ENCODE measurements around the gene SLC39A2. TPM values are rescaled to one million over a fixed set of nuclear protein-coding genes. Genes with fewer than 3 reads are reported as not detected.

The SLC39A2 gene
- total RNA-seq, 2 experiments from 2014 or later = not detected

DNA sequence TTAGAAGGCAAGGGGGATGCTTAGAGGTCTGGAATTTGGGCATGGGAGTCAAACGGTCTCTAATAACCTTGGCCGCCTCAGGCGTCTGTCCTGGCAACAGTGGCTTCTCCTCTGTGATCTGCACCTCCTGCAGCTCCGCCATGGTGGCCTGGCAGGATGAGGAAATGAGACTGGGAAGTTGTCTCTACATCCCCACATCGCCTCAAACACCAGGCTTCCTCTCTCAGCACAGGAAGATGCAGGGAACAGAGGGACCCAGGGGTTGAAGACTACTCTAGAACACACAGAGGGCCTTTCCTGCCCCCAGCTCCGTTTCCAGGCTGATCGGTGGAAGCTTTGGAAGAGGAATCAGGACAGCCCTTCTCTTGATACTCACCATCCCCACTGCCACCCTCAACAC is 24.1 kb downstream of the SLC39A2 start:
- Mint-ChIP-seq H3K27ac (no peak overlapping the region), H3K4me3 (peak overlapping the region; percentile 93), H3K9me3 (no peaks in the 10 kb centered on the region), H3K4me1 (ENCODE audit: low read depth) (peaks cover 21% of the 10 kb centered on the region), H3K36me3 (ENCODE audit: low read depth) (peaks cover 34% of the 10 kb centered on the region), H3K27me3 (no peaks in the 10 kb centered on the region)
- CTCF ChIA-PET = interaction anchor here (1.4 to 2.5 kb wide), 3 partner anchors 8 to 81 kb away, joined by 3 to 14 read pairs (median 8); no protein-coding TSS in a partner anchor
- Histone ChIP-seq H3K36me3 (ENCODE audit: insufficient read depth, low read length) (peaks cover 19% of the 10 kb centered on the region), H3K27me3 (ENCODE audit: control insufficient read depth in 1 of 2, insufficient read depth in 2 of 2, low read length in 2 of 2) (no peaks in the 10 kb centered on the region), H3K4me1 (ENCODE audit: insufficient read depth, low read length) (peaks cover 28% of the 10 kb centered on the region), H3K9me3 (ENCODE audit: control insufficient read depth in 1 of 2, insufficient read depth in 1 of 2, low read length in 2 of 2) (no peaks in the 10 kb centered on the region), H3K4me3 (ENCODE audit: low read length) (no peak overlapping the region), H3K27ac (ENCODE audit: low read depth in 1 of 2, low read length in 2 of 2) (no peak overlapping the region)
- intact Hi-C loops (cut with DNase I, micrococcal nuclease) = no loop called here
- POLR2A ChIA-PET = interaction anchor here (2.4 kb wide), 1 partner anchor 8 kb away, joined by 19 read pairs; no protein-coding TSS in a partner anchor
- no peak for TF ChIP-seq CTCF (IDR thresholded peaks at IDR 0.05)
- no peak for ATAC-seq (ENCODE audit: poor library complexity)
- no peak for DNase-seq

DNA sequence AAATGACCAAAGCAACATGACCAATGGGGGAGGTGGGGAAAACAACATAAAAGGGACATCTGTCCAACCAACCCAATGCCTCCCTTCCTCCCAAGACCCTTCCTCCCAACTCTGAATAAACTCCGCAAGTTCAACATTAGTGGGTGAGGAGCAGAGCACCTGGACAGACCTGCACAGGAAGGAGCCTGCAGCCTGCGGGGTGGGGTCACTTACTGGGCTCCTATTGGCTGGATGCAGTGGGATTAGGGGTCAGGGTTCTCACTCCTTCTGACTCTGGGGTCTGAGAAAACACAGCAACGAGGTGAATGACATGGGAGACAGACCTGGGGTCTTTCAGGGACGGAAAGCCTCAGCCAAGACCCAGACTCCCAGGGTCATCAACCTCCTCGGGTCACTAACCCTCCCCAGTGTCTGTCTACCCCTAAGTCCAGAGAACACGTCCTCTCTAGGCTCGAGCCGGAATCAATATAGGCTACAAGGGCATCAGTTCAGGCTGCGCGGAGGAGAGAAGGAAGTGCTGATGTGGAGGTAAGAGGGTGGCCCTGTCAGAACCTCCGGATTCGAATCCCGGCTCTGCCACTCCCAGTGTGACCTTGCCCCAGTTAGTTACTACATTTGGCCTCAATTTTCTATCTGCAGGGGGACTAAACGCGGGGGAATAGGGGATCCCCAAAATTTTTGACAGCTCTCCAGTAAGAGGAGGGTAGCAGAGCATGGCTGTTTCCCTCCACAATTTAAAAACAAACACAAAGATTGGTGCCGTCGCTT is 24.9 kb downstream of the SLC39A2 start:
- peaks cover 26% of the 10 kb centered on the region for H3K36me3 Mint-ChIP-seq (ENCODE audit: low read depth)
- Histone ChIP-seq H3K27me3 (ENCODE audit: control insufficient read depth in 1 of 2, insufficient read depth in 2 of 2, low read length in 2 of 2) (no peaks in the 10 kb centered on the region), H3K4me3 (ENCODE audit: low read length) (peak overlapping the region; percentile 94), H3K27ac (ENCODE audit: low read depth in 1 of 2, low read length in 2 of 2) (no peak overlapping the region), H3K36me3 (ENCODE audit: insufficient read depth, low read length) (peaks cover 15% of the 10 kb centered on the region), H3K4me1 (ENCODE audit: insufficient read depth, low read length) (peaks cover 28% of the 10 kb centered on the region), H3K9me3 (ENCODE audit: control insufficient read depth in 1 of 2, insufficient read depth in 1 of 2, low read length in 2 of 2) (no peaks in the 10 kb centered on the region)
- ATAC-seq (ENCODE audit: poor library complexity) (no peak), DNase-seq (peak in 7 of 14 experiments; percentile 13 to 45 (median 40))
- no peaks in the 10 kb centered on the region for H3K9me3 Mint-ChIP-seq
- no peak for TF ChIP-seq CTCF (IDR thresholded peaks at IDR 0.05)
- H3K4me3 Mint-ChIP-seq = peak overlapping the region; percentile 93
- peaks cover 21% of the 10 kb centered on the region for H3K4me1 Mint-ChIP-seq (ENCODE audit: low read depth)
- ChIA-PET CTCF (interaction anchor here (1.1 to 2.5 kb wide), 4 partner anchors 9 to 80 kb away, joined by 3 to 14 read pairs (median 6); no protein-coding TSS in a partner anchor), POLR2A (interaction anchor here (1.1 to 2.4 kb wide), 2 partner anchors 9 to 340 kb away, joined by 3 to 19 read pairs; partner anchors contain the start of gene RNASE4)
- H3K27ac Mint-ChIP-seq = peak overlapping the region; percentile 74
- no peaks in the 10 kb centered on the region for H3K27me3 Mint-ChIP-seq
- intact Hi-C loops (cut with DNase I, micrococcal nuclease) = no loop called here

- Mint-ChIP-seq H3K27ac (peak within 1 kb of the TSS; percentile 74), H3K4me3 (peak within 1 kb of the TSS; percentile 93), H3K9me3 (no peaks in the 10 kb centered on the region), H3K27me3 (no peaks in the 10 kb centered on the region), H3K4me1 (ENCODE audit: low read depth) (peaks cover 21% of the 10 kb centered on the region), H3K36me3 (ENCODE audit: low read depth) (peaks cover 18% of the 10 kb centered on the region)
- intact Hi-C loops (cut with DNase I, micrococcal nuclease) = no loop called here
- Histone ChIP-seq H3K27me3 (ENCODE audit: control insufficient read depth in 1 of 2, insufficient read depth in 2 of 2, low read length in 2 of 2) (no peaks in the 10 kb centered on the region), H3K4me1 (ENCODE audit: insufficient read depth, low read length) (peaks cover 28% of the 10 kb centered on the region), H3K9me3 (ENCODE audit: control insufficient read depth in 1 of 2, insufficient read depth in 1 of 2, low read length in 2 of 2) (no peaks in the 10 kb centered on the region), H3K4me3 (ENCODE audit: low read length) (peak within 1 kb of the TSS; percentile 94), H3K36me3 (ENCODE audit: insufficient read depth, low read length) (peaks cover 8% of the 10 kb centered on the region), H3K27ac (ENCODE audit: low read depth in 1 of 2, low read length in 2 of 2) (no peak within 1 kb of the TSS)
- CTCF ChIA-PET = interaction anchor here (1.1 to 2.6 kb wide), 4 partner anchors 10 to 79 kb away, joined by 4 to 14 read pairs (median 8); no protein-coding TSS in a partner anchor
- no peak for TF ChIP-seq CTCF (IDR thresholded peaks at IDR 0.05)
- peak; percentile 88 for ATAC-seq (ENCODE audit: poor library complexity)
- peak; percentile 66 to 89 (median 78) for DNase-seq
- POLR2A ChIA-PET = interaction anchor here (1.1 to 2.4 kb wide), 2 partner anchors 9 to 341 kb away, joined by 3 to 19 read pairs; partner anchors contain the start of gene RNASE4
These were observed 25.7 kb downstream of the SLC39A2 start, which contains the start of gene NDRG2 for GRCh38 chr14:21024585-21025370. TSS of gene NDRG2 (minus strand) at chr14:21025061. CDS start at chr14:21023315, 1,746 bp downstream.

All from CD4-positive, alpha-beta T cell (primary cell).